ENCODE measurements around the gene BFSP1. TPM values are rescaled to one million over a fixed set of nuclear protein-coding genes. Genes with fewer than 3 reads are reported as not detected.

Gene BFSP1
- total RNA-seq, 2 experiments from 2014 or later: 0.19 TPM; not detected in 1

DNA sequence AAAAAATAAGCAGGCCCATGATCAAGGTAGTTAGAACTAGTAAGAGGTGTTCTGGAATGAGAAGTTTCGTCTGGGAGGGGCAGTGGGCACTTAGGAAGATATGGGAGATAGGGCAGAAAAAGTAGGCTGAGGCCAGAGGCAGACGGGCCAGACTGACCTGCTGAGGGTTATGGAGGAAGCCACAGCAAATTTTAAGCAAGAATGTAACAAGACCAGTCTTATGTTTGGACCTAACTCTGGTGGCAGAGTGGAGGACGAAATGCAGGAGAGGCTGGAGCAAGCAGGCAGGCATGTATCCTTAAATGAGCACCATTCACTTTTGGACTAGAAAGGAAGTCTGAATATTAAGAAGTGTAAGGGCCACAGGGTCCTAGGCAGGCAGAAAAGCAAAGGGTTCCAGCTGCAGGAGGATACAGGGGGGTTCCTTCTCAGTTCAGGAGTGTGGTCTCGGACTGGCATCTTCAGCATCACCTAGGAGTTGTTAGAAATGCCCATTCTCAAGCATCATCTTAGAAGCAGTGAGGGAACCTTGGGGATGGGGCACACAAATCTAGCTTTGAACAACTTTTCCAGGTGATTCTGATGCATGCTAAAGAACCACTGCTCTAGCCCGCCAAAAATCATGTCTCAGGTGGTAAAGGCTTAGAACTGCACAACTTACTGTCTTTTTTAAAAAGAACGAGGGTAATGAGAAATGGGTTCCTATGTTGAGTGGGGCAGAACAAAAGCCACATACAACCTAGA lies 37.0 kb upstream of the BFSP1 start:
- no peaks in the 10 kb centered on the region for H3K9me3 Mint-ChIP-seq
- no peaks in the 10 kb centered on the region for H3K27me3 Mint-ChIP-seq (ENCODE audit: low read depth)
- H3K27ac Mint-ChIP-seq: no peak overlapping the region
- CTCF ChIA-PET: no interaction called here
- no peak for DNase-seq
- peak overlapping the region; percentile 11 for H3K4me3 Mint-ChIP-seq
- H3K4me1 Mint-ChIP-seq (ENCODE audit: low read depth): peaks cover 20% of the 10 kb centered on the region
- intact Hi-C loops (cut with micrococcal nuclease): loop anchor here (10.0 kb wide), 1 partner anchor 567 kb away; the partner anchor contains the start of genes KAT14 and PET117
- H3K36me3 Mint-ChIP-seq (ENCODE audit: low read depth): no peaks in the 10 kb centered on the region

GRCh38 chr20:17566345-17566744 lies 35.2 kb upstream of the BFSP1 start:
- Mint-ChIP-seq H3K4me3 (no peak overlapping the region), H3K4me1 (ENCODE audit: low read depth) (peaks cover 4% of the 10 kb centered on the region), H3K27ac (no peak overlapping the region), H3K27me3 (ENCODE audit: low read depth) (no peaks in the 10 kb centered on the region), H3K9me3 (no peaks in the 10 kb centered on the region), H3K36me3 (ENCODE audit: low read depth) (no peaks in the 10 kb centered on the region)
- DNase-seq: no peak
- intact Hi-C loops (cut with micrococcal nuclease): loop anchor here (10.0 kb wide), 1 partner anchor 568 kb away; the partner anchor contains the start of genes KAT14 and PET117
- CTCF ChIA-PET: interaction anchor here (0.7 kb wide), 1 partner anchor 40 kb away, joined by 4 read pairs; no protein-coding TSS in a partner anchor

- no peak overlapping the region for H3K4me3 Mint-ChIP-seq
- H3K27me3 Mint-ChIP-seq (ENCODE audit: low read depth): no peaks in the 10 kb centered on the region
- H3K36me3 Mint-ChIP-seq (ENCODE audit: low read depth): no peaks in the 10 kb centered on the region
- H3K9me3 Mint-ChIP-seq: no peaks in the 10 kb centered on the region
- no peak for DNase-seq
- H3K27ac Mint-ChIP-seq: no peak overlapping the region
- CTCF ChIA-PET: no interaction called here
- H3K4me1 Mint-ChIP-seq (ENCODE audit: low read depth): peaks cover 11% of the 10 kb centered on the region
- intact Hi-C loops (cut with micrococcal nuclease): loop anchor here (10.0 kb wide), 1 partner anchor 569 kb away; the partner anchor contains the start of genes KAT14 and PET117
Measured at GRCh38 chr20:17565169-17565845, 34.1 kb upstream of the BFSP1 start.

GRCh38 chr20:17562804-17563305 lies 31.7 kb upstream of the BFSP1 start:
- intact Hi-C loops (cut with micrococcal nuclease): loop anchor here (10.0 kb wide), 1 partner anchor 572 kb away; the partner anchor contains the start of genes KAT14 and PET117
- Mint-ChIP-seq H3K27ac (no peak overlapping the region), H3K36me3 (ENCODE audit: low read depth) (no peaks in the 10 kb centered on the region), H3K27me3 (ENCODE audit: low read depth) (no peaks in the 10 kb centered on the region), H3K4me3 (no peak overlapping the region), H3K9me3 (no peaks in the 10 kb centered on the region), H3K4me1 (ENCODE audit: low read depth) (peaks cover 33% of the 10 kb centered on the region)
- CTCF ChIA-PET: interaction anchor here (0.6 kb wide), 1 partner anchor 104 kb away, joined by 7 read pairs; no protein-coding TSS in a partner anchor
- DNase-seq: no peak

- Mint-ChIP-seq H3K27me3 (ENCODE audit: low read depth) (no peaks in the 10 kb centered on the region), H3K27ac (peak overlapping the region; percentile 39), H3K4me3 (no peak overlapping the region), H3K4me1 (ENCODE audit: low read depth) (peaks cover 37% of the 10 kb centered on the region), H3K36me3 (ENCODE audit: low read depth) (no peaks in the 10 kb centered on the region), H3K9me3 (no peaks in the 10 kb centered on the region)
- CTCF ChIA-PET: no interaction called here
- DNase-seq: peak; percentile 39
- intact Hi-C loops (cut with micrococcal nuclease): loop anchor here (1.0 to 10.0 kb wide), 2 partner anchors 10 to 574 kb away; partner anchors contain the start of genes DSTN, KAT14 and PET117
Measured at GRCh38 chr20:17560344-17561074, 29.3 kb upstream of the BFSP1 start.

GRCh38 chr20:17559338-17559737 lies 28.2 kb upstream of the BFSP1 start:
- Mint-ChIP-seq H3K9me3 (no peaks in the 10 kb centered on the region), H3K27me3 (ENCODE audit: low read depth) (no peaks in the 10 kb centered on the region), H3K36me3 (ENCODE audit: low read depth) (no peaks in the 10 kb centered on the region), H3K4me1 (ENCODE audit: low read depth) (peaks cover 37% of the 10 kb centered on the region), H3K27ac (no peak overlapping the region), H3K4me3 (no peak overlapping the region)
- no peak for DNase-seq
- intact Hi-C loops (cut with micrococcal nuclease): loop anchor here (5.0 kb wide), 1 partner anchor 408 kb away; the partner anchor contains the start of genes MGME1 and SNX5
- CTCF ChIA-PET: no interaction called here

DNA sequence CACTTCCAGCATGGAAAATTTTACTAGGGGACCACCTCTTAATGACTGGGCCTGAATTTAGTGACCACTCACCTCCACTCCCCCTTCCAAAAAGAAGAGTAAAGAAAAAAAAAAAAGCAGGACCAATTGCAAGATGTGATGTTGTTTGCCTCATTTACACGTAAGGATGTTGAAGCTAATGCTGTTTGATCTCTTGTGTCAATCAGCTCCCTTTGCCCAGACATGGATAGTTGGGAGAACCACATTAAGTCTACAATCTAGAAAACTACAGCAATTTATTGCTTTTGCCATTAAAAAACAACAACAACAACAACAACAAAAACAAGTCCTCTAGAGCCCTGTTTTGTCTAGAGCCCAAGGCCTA lies 27.7 kb upstream of the BFSP1 start:
- Mint-ChIP-seq H3K4me3 (no peak overlapping the region), H3K4me1 (ENCODE audit: low read depth) (peaks cover 37% of the 10 kb centered on the region), H3K27me3 (ENCODE audit: low read depth) (no peaks in the 10 kb centered on the region), H3K27ac (peak overlapping the region; percentile 79), H3K36me3 (ENCODE audit: low read depth) (no peaks in the 10 kb centered on the region), H3K9me3 (no peaks in the 10 kb centered on the region)
- no peak for DNase-seq
- CTCF ChIA-PET: interaction anchor here (0.9 kb wide), 1 partner anchor 12 kb away, joined by 3 read pairs; no protein-coding TSS in a partner anchor
- intact Hi-C loops (cut with micrococcal nuclease): loop anchor here (5.0 kb wide), 1 partner anchor 408 kb away; the partner anchor contains the start of genes MGME1 and SNX5

DNA sequence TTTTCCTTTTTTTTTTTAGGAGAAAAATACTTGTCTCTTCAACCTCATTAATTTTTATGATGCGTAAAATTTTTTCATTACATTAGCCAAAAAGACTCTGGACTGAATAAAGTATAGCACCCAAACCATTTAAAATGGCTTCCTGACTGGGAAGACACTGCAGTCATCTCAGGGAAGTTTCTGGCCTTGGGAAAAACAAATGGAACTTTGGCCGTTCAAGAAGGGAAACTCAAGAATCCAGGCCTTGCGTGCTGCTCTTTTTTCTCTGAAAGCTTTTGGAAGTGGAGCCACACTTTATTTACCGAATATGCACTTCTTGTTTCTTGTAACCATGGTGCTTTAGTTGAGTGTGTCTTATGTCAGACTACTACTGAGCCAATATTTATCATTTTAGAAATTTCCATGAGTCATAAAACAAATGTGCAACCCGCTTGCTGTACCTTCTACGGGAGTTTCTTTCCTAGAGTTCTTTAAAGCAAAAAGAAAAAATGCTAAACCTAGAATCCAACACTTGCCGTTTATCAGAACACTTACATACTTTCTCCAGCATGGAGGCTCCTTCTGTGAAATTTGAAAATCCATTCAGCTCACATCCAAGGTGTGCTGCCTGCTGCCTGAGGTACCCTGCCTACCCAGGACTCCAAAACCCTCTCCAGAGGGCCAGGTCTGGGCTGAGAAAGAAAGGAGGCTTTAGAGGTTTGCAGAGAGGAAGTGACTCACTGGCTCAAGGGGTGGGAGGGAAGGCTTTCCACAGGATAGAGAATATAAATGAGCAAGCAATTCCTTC lies 27.2 kb upstream of the BFSP1 start:
- intact Hi-C loops (cut with micrococcal nuclease): loop anchor here (5.0 kb wide), 1 partner anchor 409 kb away; the partner anchor contains the start of genes MGME1 and SNX5
- no peaks in the 10 kb centered on the region for H3K9me3 Mint-ChIP-seq
- H3K27me3 Mint-ChIP-seq (ENCODE audit: low read depth): no peaks in the 10 kb centered on the region
- CTCF ChIA-PET: interaction anchor here (0.9 kb wide), 1 partner anchor 12 kb away, joined by 3 read pairs; no protein-coding TSS in a partner anchor
- peaks cover 37% of the 10 kb centered on the region for H3K4me1 Mint-ChIP-seq (ENCODE audit: low read depth)
- H3K4me3 Mint-ChIP-seq: no peak overlapping the region
- peak; percentile 37 for DNase-seq
- H3K36me3 Mint-ChIP-seq (ENCODE audit: low read depth): no peaks in the 10 kb centered on the region
- H3K27ac Mint-ChIP-seq: peak overlapping the region; percentile 79

- H3K9me3 Mint-ChIP-seq: no peaks in the 10 kb centered on the region
- no peak for DNase-seq
- no peaks in the 10 kb centered on the region for H3K36me3 Mint-ChIP-seq (ENCODE audit: low read depth)
- H3K4me1 Mint-ChIP-seq (ENCODE audit: low read depth): peaks cover 37% of the 10 kb centered on the region
- H3K27ac Mint-ChIP-seq: no peak overlapping the region
- intact Hi-C loops (cut with micrococcal nuclease): loop anchor here (5.0 kb wide), 1 partner anchor 410 kb away; the partner anchor contains the start of genes MGME1 and SNX5
- CTCF ChIA-PET: interaction anchor here (1.9 kb wide), 1 partner anchor 16 kb away, joined by 7 read pairs; no protein-coding TSS in a partner anchor
- no peak overlapping the region for H3K4me3 Mint-ChIP-seq
- no peaks in the 10 kb centered on the region for H3K27me3 Mint-ChIP-seq (ENCODE audit: low read depth)
Measured at GRCh38 chr20:17557675-17558006, 26.5 kb upstream of the BFSP1 start.

DNA sequence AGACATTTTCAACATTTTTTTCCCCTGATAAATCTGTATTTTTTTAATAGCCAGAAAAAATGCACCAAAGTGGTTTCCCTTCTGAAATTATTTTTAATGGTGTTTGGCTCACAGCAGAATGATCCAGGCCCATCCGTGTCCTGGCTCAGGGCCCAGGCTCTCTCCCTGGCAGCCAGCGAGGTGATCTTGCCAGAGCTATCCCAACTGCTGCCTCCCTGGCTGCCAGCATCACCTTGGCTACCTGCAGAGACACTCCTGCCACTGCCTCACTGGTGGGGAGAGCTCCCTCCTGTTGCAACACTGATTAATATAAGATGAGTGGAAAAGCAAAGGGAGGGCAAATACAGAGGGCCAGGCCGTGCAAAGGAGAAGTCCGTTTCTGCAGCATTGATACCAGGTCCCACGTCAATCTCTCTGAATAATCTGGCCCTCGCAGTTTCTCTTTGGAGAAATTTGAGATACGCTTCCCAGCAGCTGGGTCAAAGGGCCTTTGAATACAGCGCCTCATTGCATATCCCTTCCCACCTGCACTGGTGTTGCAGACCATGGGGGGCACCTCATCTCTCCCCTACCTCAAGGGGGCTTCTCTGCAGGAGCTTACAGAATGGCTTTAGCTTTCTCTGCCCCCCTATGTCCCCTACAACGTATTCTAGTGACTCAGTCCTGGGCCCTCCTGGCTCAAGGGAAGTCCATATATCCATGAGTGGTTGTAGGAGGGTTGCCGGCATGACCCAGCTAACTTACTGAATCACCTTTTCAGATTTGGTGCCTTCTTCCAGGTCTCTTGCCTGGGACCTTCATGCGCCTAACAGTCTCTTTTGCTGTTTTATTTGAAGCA lies 25.9 kb upstream of the BFSP1 start:
- no peak for DNase-seq
- Mint-ChIP-seq H3K4me3 (no peak overlapping the region), H3K4me1 (ENCODE audit: low read depth) (peaks cover 37% of the 10 kb centered on the region), H3K27me3 (ENCODE audit: low read depth) (no peaks in the 10 kb centered on the region), H3K9me3 (no peaks in the 10 kb centered on the region), H3K27ac (no peak overlapping the region), H3K36me3 (ENCODE audit: low read depth) (no peaks in the 10 kb centered on the region)
- intact Hi-C loops (cut with micrococcal nuclease): loop anchor here (5.0 kb wide), 1 partner anchor 410 kb away; the partner anchor contains the start of genes MGME1 and SNX5
- CTCF ChIA-PET: interaction anchor here (1.9 kb wide), 1 partner anchor 15 kb away, joined by 7 read pairs; no protein-coding TSS in a partner anchor

All from activated naive CD4-positive, alpha-beta T cell treated with anti-CD3 and anti-CD28 coated beads for 36 hours (primary cell).